Uterus (tissue), 4 donors: ENCODE results near the gene OBSCN. TPM values are rescaled to one million over a fixed set of nuclear protein-coding genes. Genes with fewer than 3 reads are reported as not detected.
"Not testable (repeated sequence)": the region's sequence is repeated elsewhere in the genome, so short reads cannot be mapped to it uniquely, and the experiment has no call there.

Experiments used
- DNase-seq, 2 donors: peaks; one replicate each; pipeline ENCODE4 v3.0.0-alpha.2; 2019 to 2020
- H3K27ac ChIP-seq, 2 donors: fragments of 200-600 bp; sonication (generic); 1 replicate in 1 of 2; 2 replicates in 1 of 2; pipeline ENCODE4 v1.5.1; 2016 to 2018
- H3K27me3 ChIP-seq, 2 donors: fragments of 200-600 bp; sonication (generic); one replicate each; pipeline ENCODE4 v1.5.1; 2018 to 2019; ENCODE audit warnings: control low read depth in 1 of 2
- H3K36me3 ChIP-seq, 2 donors: fragments of 200-600 bp; sonication (generic); one replicate each; pipeline ENCODE4 v1.5.1; 2019; ENCODE audit warnings: control low read depth in 1 of 2
- H3K4me1 ChIP-seq, 2 donors: fragments of 200-600 bp; sonication (generic); one replicate each; pipeline ENCODE4 v1.5.1; 2018 to 2019; ENCODE audit warnings: control low read depth in 1 of 2
- H3K4me3 ChIP-seq, 2 donors: fragments of 200-600 bp; sonication (generic); 1 replicate in 1 of 2; 2 replicates in 1 of 2; pipeline ENCODE4 v1.5.1; 2018 to 2019; ENCODE audit warnings: mild to moderate bottlenecking in 1 of 2
- H3K9me3 ChIP-seq, 2 donors: fragments of 200-600 bp; sonication (generic); one replicate each; pipeline ENCODE4 v1.5.1; 2019; ENCODE audit warnings: control low read depth in 1 of 2
- POLR2A ChIP-seq, 2 donors: fragments of 450-650 bp; IDR thresholded peaks; one replicate each; pipeline ENCODE4 v1.6.1; 2016; ENCODE audit warnings: antibody characterized with exemption in 2 of 2, mild to moderate bottlenecking in 1 of 2, moderate library complexity in 1 of 2
- intact Hi-C: fragments of 100-400 bp; cut with DNase I; formaldehyde crosslinking; loops from one replicate; pipeline ENCODE4 v1.15.1; 2023; ENCODE audit warnings: low total_unique reads
- total RNA-seq, 4 donors: library from RNA; depleted of rRNA in 3 of 4; stranded (reverse); fragments of >200 nt in 3 of 4; gene quantifications; one replicate each; pipeline versions ENCODE4 v1.1.0 to v1.2.4, GENCODE V29; 2014 to 2023
- TF ChIP-seq, protein P1 (sequence below), 4 experiments: fragments of 200-600 bp in 2 of 4; fragments of 450-650 bp in 2 of 4; sonication (generic) in 2 of 4; IDR thresholded peaks; one replicate each; pipeline ENCODE4 v1.5.1; 2016 to 2019; ENCODE audit warnings: antibody characterized with exemption in 4 of 4, mild to moderate bottlenecking in 2 of 4, moderate library complexity in 1 of 4
- donor health status: DM: yes; HTN: yes; CAD: no.

The OBSCN gene
- total RNA-seq, 4 donors from 2014 or later = 5.9 to 53.2 (median 22.4) TPM

- DNase-seq = no peak
- no peak for TF ChIP-seq POLR2A (IDR thresholded peaks at IDR 0.05)
- TF ChIP-seq, protein P1, sequence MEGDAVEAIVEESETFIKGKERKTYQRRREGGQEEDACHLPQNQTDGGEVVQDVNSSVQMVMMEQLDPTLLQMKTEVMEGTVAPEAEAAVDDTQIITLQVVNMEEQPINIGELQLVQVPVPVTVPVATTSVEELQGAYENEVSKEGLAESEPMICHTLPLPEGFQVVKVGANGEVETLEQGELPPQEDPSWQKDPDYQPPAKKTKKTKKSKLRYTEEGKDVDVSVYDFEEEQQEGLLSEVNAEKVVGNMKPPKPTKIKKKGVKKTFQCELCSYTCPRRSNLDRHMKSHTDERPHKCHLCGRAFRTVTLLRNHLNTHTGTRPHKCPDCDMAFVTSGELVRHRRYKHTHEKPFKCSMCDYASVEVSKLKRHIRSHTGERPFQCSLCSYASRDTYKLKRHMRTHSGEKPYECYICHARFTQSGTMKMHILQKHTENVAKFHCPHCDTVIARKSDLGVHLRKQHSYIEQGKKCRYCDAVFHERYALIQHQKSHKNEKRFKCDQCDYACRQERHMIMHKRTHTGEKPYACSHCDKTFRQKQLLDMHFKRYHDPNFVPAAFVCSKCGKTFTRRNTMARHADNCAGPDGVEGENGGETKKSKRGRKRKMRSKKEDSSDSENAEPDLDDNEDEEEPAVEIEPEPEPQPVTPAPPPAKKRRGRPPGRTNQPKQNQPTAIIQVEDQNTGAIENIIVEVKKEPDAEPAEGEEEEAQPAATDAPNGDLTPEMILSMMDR (IDR thresholded peaks at IDR 0.05) = no peak
- Histone ChIP-seq H3K4me1 (no peaks in the 10 kb centered on the region), H3K36me3 (no peaks in the 10 kb centered on the region), H3K9me3 (peaks cover 0 to 48% of the 10 kb centered on the region in 2 donors), H3K27me3 (no peaks in the 10 kb centered on the region), H3K4me3 (no peak overlapping the region), H3K27ac (no peak overlapping the region)
- intact Hi-C loops = no loop called here
Observed at GRCh38 chr1:228243093-228243492, 35.2 kb downstream of the OBSCN start.

DNA sequence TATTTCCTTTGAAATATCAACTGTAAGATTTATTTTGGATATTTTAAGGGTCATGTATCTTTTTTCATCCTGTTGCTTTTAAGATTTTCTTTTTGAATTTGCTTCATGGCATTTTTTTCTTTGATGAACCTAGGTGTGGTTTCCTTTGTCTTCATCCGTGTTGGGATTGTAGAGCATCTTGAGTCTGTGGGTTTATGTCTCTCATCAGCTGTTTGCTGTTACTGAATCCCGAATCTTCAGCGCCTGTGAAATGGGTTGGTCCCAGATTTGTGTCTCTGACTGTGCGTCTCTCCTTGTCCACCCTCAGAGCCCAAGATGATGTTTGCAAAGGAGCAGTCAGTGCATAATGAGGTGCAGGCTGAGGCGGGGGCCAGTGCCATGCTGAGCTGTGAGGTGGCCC, 36.1 kb downstream of the OBSCN start:
- H3K4me3 ChIP-seq, H3K27me3 ChIP-seq, intact Hi-C loops, DNase-seq, H3K36me3 ChIP-seq, H3K4me1 ChIP-seq, H3K27ac ChIP-seq: not testable (repeated sequence)
- peaks cover 0 to 48% of the 10 kb centered on the region in 2 donors for H3K9me3 ChIP-seq

DNA sequence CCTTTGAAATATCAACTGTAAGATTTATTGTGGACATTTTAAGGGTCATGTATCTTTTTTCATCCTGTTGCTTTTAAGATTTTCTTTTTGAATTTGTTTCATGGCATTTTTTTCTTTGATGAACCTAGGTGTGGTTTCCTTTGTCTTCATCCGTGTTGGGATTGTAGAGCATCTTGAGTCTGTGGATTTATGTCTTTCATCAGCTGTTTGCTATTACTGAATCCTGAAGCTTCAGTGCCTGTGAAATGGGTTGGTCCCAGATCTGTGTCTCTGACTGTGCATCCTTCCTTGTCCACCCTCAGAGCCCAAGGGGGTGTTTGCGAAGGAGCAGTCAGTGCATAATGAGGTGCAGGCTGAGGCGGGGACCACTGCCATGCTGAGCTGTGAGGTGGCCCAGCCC, 37.3 kb downstream of the OBSCN start:
- Histone ChIP-seq H3K27ac (no peak overlapping the region), H3K36me3 (no peaks in the 10 kb centered on the region), H3K4me1 (no peaks in the 10 kb centered on the region), H3K27me3 (no peaks in the 10 kb centered on the region), H3K9me3 (peaks cover 0 to 48% of the 10 kb centered on the region in 2 donors), H3K4me3 (no peak overlapping the region)
- DNase-seq = no peak
- intact Hi-C loops = no loop called here
- no peak for TF ChIP-seq POLR2A (IDR thresholded peaks at IDR 0.05)
- TF ChIP-seq, protein P1 (IDR thresholded peaks at IDR 0.05) = no peak

- Histone ChIP-seq H3K4me3 (no peak overlapping the region), H3K9me3 (peaks cover 0 to 48% of the 10 kb centered on the region in 2 donors), H3K36me3 (no peaks in the 10 kb centered on the region), H3K27ac (no peak overlapping the region), H3K4me1 (no peaks in the 10 kb centered on the region), H3K27me3 (no peaks in the 10 kb centered on the region)
- DNase-seq = no peak
- intact Hi-C loops = no loop called here
- TF ChIP-seq POLR2A (IDR thresholded peaks at IDR 0.05) = no peak
- TF ChIP-seq, protein P1 (IDR thresholded peaks at IDR 0.05) = no peak
Observed at GRCh38 chr1:228246216-228246900, 38.5 kb downstream of the OBSCN start.

GRCh38 chr1:228249513-228250305, 41.9 kb downstream of the OBSCN start:
- TF ChIP-seq, protein P1 (IDR thresholded peaks at IDR 0.05) = no peak
- no peak for TF ChIP-seq POLR2A (IDR thresholded peaks at IDR 0.05)
- Histone ChIP-seq H3K4me1 (no peaks in the 10 kb centered on the region), H3K4me3 (no peak overlapping the region), H3K27me3 (no peaks in the 10 kb centered on the region), H3K27ac (no peak overlapping the region), H3K9me3 (peaks cover 0 to 18% of the 10 kb centered on the region in 2 donors), H3K36me3 (no peaks in the 10 kb centered on the region)
- DNase-seq = no peak
- intact Hi-C loops = no loop called here

DNA sequence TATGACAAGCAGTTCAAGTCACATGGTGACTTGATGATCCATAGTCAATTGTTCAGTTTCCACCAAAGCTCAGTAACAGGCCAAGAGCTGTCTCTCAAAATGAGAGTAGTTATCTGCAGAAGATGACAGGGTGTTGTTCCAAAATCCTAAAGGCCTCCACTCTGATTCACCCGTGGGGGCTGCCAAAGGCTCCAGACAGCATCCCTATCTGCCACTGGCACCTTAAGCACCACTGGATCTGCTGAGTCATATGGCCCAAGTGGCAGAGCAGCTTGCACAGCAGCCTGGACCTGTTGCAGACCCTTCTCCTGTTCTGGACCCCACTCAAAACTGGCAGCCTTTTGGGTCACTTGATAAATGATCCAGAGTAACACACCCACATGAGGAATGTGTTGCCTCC, 44.6 kb downstream of the OBSCN start:
- H3K4me3 ChIP-seq, H3K27ac ChIP-seq, H3K4me1 ChIP-seq, DNase-seq, intact Hi-C loops, H3K9me3 ChIP-seq, H3K36me3 ChIP-seq, H3K27me3 ChIP-seq: not testable (repeated sequence)
